Trophoblast cell (in vitro differentiated cells and primary cell): Measurements from ENCODE around the gene SVBP.
"Not testable (repeated sequence)": the region's sequence is repeated elsewhere in the genome, so short reads cannot be mapped to it uniquely, and the experiment has no call there.

ENCODE experiments used
- DNase-seq, 2 donors: peaks; one replicate each; pipeline ENCODE4 v3.0.0-alpha.2; 2016
- H2AFZ ChIP-seq: 2 replicates; pipeline ENCODE4 v1.6.1; 2013; ENCODE audit warnings: low read length, moderate library complexity, mild to moderate bottlenecking; ENCODE audit not compliant: insufficient read depth, poor library complexity
- H2AK5ac ChIP-seq: 2 replicates; pipeline ENCODE4 v1.6.1; 2013; ENCODE audit warnings: mild to moderate bottlenecking, low read length
- H2BK120ac ChIP-seq: 2 replicates; pipeline ENCODE4 v1.6.1; 2013; ENCODE audit warnings: low read length, mild to moderate bottlenecking, moderate library complexity; ENCODE audit not compliant: insufficient read depth, poor library complexity
- H2BK12ac ChIP-seq: 2 replicates; pipeline ENCODE4 v1.6.1; 2013; ENCODE audit warnings: mild to moderate bottlenecking, low read length, moderate library complexity
- H2BK5ac ChIP-seq: 2 replicates; pipeline ENCODE4 v1.6.1; 2013; ENCODE audit warnings: low read length, low read depth, moderate library complexity, mild to moderate bottlenecking; ENCODE audit not compliant: poor library complexity
- H3K14ac ChIP-seq: 2 replicates; pipeline ENCODE4 v1.6.1; 2013; ENCODE audit warnings: mild to moderate bottlenecking, low read length
- H3K18ac ChIP-seq: 2 replicates; pipeline ENCODE4 v1.6.1; 2013; ENCODE audit warnings: mild to moderate bottlenecking, low read length
- H3K23ac ChIP-seq: 2 replicates; pipeline ENCODE4 v1.6.1; 2013; ENCODE audit warnings: low read length
- H3K27ac ChIP-seq: 2 replicates; pipeline ENCODE4 v1.5.1; 2013; ENCODE audit warnings: low read depth, mild to moderate bottlenecking, inconsistent platforms, low read length, moderate library complexity
- H3K27me3 ChIP-seq: 2 replicates; pipeline ENCODE4 v1.6.1; 2013; ENCODE audit warnings: inconsistent platforms, mild to moderate bottlenecking, low read length, moderate library complexity; ENCODE audit not compliant: insufficient read depth
- H3K36me3 ChIP-seq, 2 experiments: 1 replicate in 1 of 2; 2 replicates in 1 of 2; pipeline ENCODE4 v1.6.1; 2013; ENCODE audit warnings: low read length in 2 of 2, mild to moderate bottlenecking in 2 of 2, moderate library complexity in 1 of 2; ENCODE audit not compliant: insufficient read depth in 2 of 2, control insufficient read depth in 1 of 2
- H3K4ac ChIP-seq: 2 replicates; pipeline ENCODE4 v1.6.1; 2013; ENCODE audit warnings: low read depth, mild to moderate bottlenecking, low read length, moderate library complexity
- H3K4me1 ChIP-seq, 2 experiments: 1 replicate in 1 of 2; 2 replicates in 1 of 2; pipeline ENCODE4 v1.6.1; 2013; ENCODE audit warnings: low read length in 2 of 2, mild to moderate bottlenecking in 2 of 2, moderate library complexity in 1 of 2; ENCODE audit not compliant: insufficient read depth in 2 of 2, control insufficient read depth in 1 of 2
- H3K4me2 ChIP-seq: 2 replicates; pipeline ENCODE4 v1.6.1; 2013; ENCODE audit warnings: inconsistent platforms, mild to moderate bottlenecking, low read length, moderate library complexity
- H3K4me3 ChIP-seq: 2 replicates; pipeline ENCODE4 v1.5.1; 2013; ENCODE audit warnings: mild to moderate bottlenecking, low read depth, low read length, inconsistent platforms
- H3K79me1 ChIP-seq: one replicate; pipeline ENCODE4 v1.6.1; 2013; ENCODE audit warnings: low read length
- H3K79me2 ChIP-seq: 2 replicates; pipeline ENCODE4 v1.6.1; 2013; ENCODE audit warnings: low read length, mild to moderate bottlenecking; ENCODE audit not compliant: control insufficient read depth, insufficient read depth, poor library complexity
- H3K9ac ChIP-seq: 2 replicates; pipeline ENCODE4 v1.6.1; 2013; ENCODE audit warnings: mild to moderate bottlenecking, low read length
- H3K9me3 ChIP-seq: 2 replicates; pipeline ENCODE4 v1.6.1; 2013; ENCODE audit warnings: low read depth, mild to moderate bottlenecking, control low read depth, inconsistent platforms, low read length; ENCODE audit not compliant: insufficient read depth
- H4K12ac ChIP-seq: 2 replicates; pipeline ENCODE4 v1.6.1; 2013; ENCODE audit warnings: low read depth, mild to moderate bottlenecking, low read length, moderate library complexity
- H4K8ac ChIP-seq: 2 replicates; pipeline ENCODE4 v1.6.1; 2013; ENCODE audit warnings: low read depth, mild to moderate bottlenecking, low read length, moderate library complexity
- H4K91ac ChIP-seq: one replicate; pipeline ENCODE4 v1.6.1; 2013; ENCODE audit warnings: low read depth, mild to moderate bottlenecking, low read length, moderate library complexity
- WGBS: extraction: QIAGEN DNeasy Blood & Tissue Kit; methylation state at CpG from one replicate; pipeline ENCODE4 v1.1.7; 2013; ENCODE audit warnings: missing lambda C conversion rate; ENCODE audit not compliant: insufficient read length, insufficient coverage; ENCODE audit errors: extremely low coverage; 5-methylcytosine and 5-hydroxymethylcytosine counted together

The SVBP gene

DNA sequence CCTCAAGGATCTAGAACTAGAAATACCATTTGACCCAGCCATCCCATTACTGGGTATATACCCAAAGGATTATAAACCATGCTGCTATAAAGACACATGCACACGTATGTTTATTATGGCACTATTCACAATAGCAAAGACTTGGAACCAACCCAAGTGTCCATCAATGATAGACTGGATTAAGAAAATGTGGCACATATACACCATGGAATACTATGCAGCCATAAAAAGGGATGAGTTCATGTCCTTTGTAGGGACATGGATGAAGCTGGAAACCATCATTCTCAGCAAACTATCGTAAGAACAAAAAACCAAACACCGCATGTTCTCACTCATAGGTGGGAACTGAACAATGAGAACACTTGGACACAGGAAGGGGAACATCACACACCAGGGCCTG is 2.4 kb downstream of the SVBP start:
- DNase-seq, H3K9me3 ChIP-seq, H3K36me3 ChIP-seq, H3K14ac ChIP-seq, H3K4me3 ChIP-seq, H3K4me2 ChIP-seq, H4K8ac ChIP-seq, H2BK12ac ChIP-seq, H3K9ac ChIP-seq, H4K91ac ChIP-seq, H3K27me3 ChIP-seq, H2AK5ac ChIP-seq, H3K79me2 ChIP-seq, H2BK120ac ChIP-seq, H3K23ac ChIP-seq, H4K12ac ChIP-seq, H3K27ac ChIP-seq, H3K4me1 ChIP-seq, H3K4ac ChIP-seq, H3K79me1 ChIP-seq, H2AFZ ChIP-seq, H3K18ac ChIP-seq, H2BK5ac ChIP-seq: not testable (repeated sequence)
- no CpG with 5 or more reads among the region's 3 CpGs for WGBS

DNA sequence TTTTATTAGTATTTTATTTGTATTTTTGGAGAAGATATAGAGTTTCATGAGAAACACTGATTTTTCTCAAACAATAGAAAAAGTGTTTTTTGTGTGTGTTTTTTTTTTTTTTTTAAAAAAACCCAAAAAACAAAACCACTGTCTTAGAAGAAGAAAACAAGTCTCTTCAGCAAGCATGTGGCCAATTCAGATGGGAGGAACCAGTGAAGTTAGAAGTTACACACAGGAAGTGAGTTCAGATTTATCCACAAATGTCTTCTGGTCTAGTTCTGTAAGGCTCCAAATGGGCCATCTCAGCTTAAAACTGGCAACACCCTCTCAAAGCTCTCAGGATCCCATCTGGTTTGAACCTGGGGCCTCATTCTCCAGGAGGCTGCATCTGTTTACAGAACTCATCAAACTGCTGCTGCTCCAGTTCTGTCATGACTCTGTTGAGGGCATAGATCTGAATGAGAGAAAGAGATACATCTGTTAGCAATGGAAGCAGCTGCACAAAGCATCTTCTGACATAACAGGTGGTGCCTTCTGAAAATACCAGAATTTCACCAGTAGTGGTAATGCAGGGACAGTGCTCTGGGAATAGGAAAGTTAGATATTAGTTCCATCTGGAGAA is 10.0 kb downstream of the SVBP start:
- no peak overlapping the region for H3K27ac ChIP-seq
- no peak overlapping the region for H2BK12ac ChIP-seq
- H3K4me1 ChIP-seq, result peaks cover 0 to 6% of the 10 kb centered on the region in 2 experiments

DNA sequence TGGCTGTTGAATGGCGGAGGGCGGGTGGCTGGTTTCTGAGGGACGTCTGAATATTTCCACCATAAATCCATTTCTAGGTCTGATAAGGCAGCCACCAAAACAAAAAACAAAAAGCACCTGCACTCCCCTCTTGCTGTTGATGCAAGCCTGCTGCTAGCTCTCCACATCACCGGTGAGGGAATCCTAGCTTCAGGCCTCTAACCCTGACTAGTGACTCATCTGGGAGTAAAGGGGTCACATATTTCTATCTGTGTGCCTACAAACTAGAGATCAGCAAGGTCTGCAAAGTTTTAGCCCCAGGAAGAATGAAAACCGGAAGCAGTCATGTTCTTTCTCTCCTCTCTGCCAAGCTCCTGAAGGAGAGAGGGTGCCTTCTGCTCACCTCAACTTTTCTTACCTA is 10.6 kb downstream of the SVBP start:
- Histone ChIP-seq H4K12ac (no peak overlapping the region), H2BK120ac (no peak overlapping the region), H3K9me3 (no peaks in the 10 kb centered on the region), H4K91ac (no peak overlapping the region), H3K79me2 (no peaks in the 10 kb centered on the region), H2BK5ac (no peak overlapping the region), H3K36me3 (peaks cover 0 to 2% of the 10 kb centered on the region in 2 experiments), H3K27me3 (no peaks in the 10 kb centered on the region), H3K18ac (no peak overlapping the region), H3K23ac (no peak overlapping the region), H3K79me1 (no peaks in the 10 kb centered on the region), H2AFZ (no peak overlapping the region), H3K14ac (no peak overlapping the region), H2AK5ac (no peak overlapping the region), H3K4me1 (peaks cover 0 to 6% of the 10 kb centered on the region in 2 experiments), H4K8ac (no peak overlapping the region), H3K4ac (no peak overlapping the region), H3K4me2 (no peak overlapping the region), H3K9ac (no peak overlapping the region), H2BK12ac (no peak overlapping the region), H3K27ac (peak overlapping the region; percentile 22), H3K4me3 (no peak overlapping the region)
- no peak for DNase-seq
- WGBS, result no CpG with 5 or more reads among the region's 5 CpGs

More for the DNA sequence above, 10.0 kb downstream of the SVBP start:
- no peak overlapping the region for H3K9ac ChIP-seq
- no peak overlapping the region for H2AK5ac ChIP-seq
- no peaks in the 10 kb centered on the region for H3K9me3 ChIP-seq
- no peak overlapping the region for H3K4me3 ChIP-seq
- no peaks in the 10 kb centered on the region for H3K79me1 ChIP-seq
- no peak overlapping the region for H2BK120ac ChIP-seq
- H3K27me3 ChIP-seq, result no peaks in the 10 kb centered on the region
- H3K18ac ChIP-seq, result no peak overlapping the region
- H3K14ac ChIP-seq, result no peak overlapping the region
- no peaks in the 10 kb centered on the region for H3K79me2 ChIP-seq
- H3K23ac ChIP-seq, result no peak overlapping the region
- no peak overlapping the region for H4K91ac ChIP-seq
- no peak overlapping the region for H4K12ac ChIP-seq
- H2AFZ ChIP-seq, result no peak overlapping the region
- H4K8ac ChIP-seq, result no peak overlapping the region
- DNase-seq, result no peak
- H3K4me2 ChIP-seq, result no peak overlapping the region
- H2BK5ac ChIP-seq, result no peak overlapping the region
- H3K36me3 ChIP-seq, result peaks cover 0 to 2% of the 10 kb centered on the region in 2 experiments
- H3K4ac ChIP-seq, result no peak overlapping the region

DNA sequence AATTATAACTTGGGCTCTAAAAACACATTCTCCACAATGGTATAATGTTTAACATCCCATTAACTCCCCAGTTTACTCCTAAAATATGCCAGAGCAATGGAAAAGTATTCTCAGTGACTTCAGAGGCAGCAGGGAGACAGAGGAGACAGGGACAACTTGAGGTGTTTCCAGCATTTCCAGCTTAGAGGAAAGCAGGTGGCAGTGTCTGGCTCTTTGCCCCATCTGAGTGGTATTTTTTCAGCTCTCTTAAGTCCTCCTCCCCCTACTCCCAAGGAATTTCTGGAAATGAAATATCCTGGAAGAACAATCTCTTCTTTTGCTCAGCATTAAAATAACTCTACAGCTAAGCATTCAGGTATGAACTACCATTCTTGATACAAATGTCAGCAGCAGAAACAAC is 11.0 kb downstream of the SVBP start:
- no peaks in the 10 kb centered on the region for H3K79me1 ChIP-seq
- no peak overlapping the region for H3K23ac ChIP-seq
- peaks cover 0 to 2% of the 10 kb centered on the region in 2 experiments for H3K36me3 ChIP-seq
- no peak overlapping the region for H2BK5ac ChIP-seq
- no peak overlapping the region for H4K8ac ChIP-seq
- no peaks in the 10 kb centered on the region for H3K9me3 ChIP-seq
- no peaks in the 10 kb centered on the region for H3K79me2 ChIP-seq
- no peak overlapping the region for H3K9ac ChIP-seq
- no peak for DNase-seq
- no peaks in the 10 kb centered on the region for H3K27me3 ChIP-seq
- no peak overlapping the region for H2AK5ac ChIP-seq
- H4K91ac ChIP-seq, result no peak overlapping the region
- no peak overlapping the region for H4K12ac ChIP-seq
- H2BK12ac ChIP-seq, result no peak overlapping the region
- peak overlapping the region; percentile 22 for H3K27ac ChIP-seq
- no peak overlapping the region for H3K4ac ChIP-seq
- no peak overlapping the region for H3K4me2 ChIP-seq
- H2AFZ ChIP-seq, result no peak overlapping the region
- no peak overlapping the region for H2BK120ac ChIP-seq
- H3K4me3 ChIP-seq, result no peak overlapping the region
- H3K4me1 ChIP-seq, result peaks cover 0 to 6% of the 10 kb centered on the region in 2 experiments
- H3K18ac ChIP-seq, result no peak overlapping the region
- no peak overlapping the region for H3K14ac ChIP-seq
